Fibroblast of lung (primary cell): ENCODE results near the gene APOL2. TPM values are rescaled to one million over a fixed set of nuclear protein-coding genes. Genes with fewer than 3 reads are reported as not detected.

Experiments
- DNase-seq, 2 donors: peaks; one replicate each; pipeline versions ENCODE4 v3.0.0 to v3.0.0-alpha.2; 2010; ENCODE audit warnings: low read depth in 2 of 2
- H2AFZ ChIP-seq: 2 replicates; pipeline ENCODE4 v1.5.1; 2012; ENCODE audit warnings: low read length, control low read depth, inconsistent platforms
- H3K27ac ChIP-seq: 2 replicates; pipeline ENCODE4 v1.5.1; 2011; ENCODE audit warnings: low read length, control low read depth; ENCODE audit not compliant: insufficient read depth
- H3K27me3 ChIP-seq: 2 replicates; pipeline ENCODE4 v1.5.1; 2011; ENCODE audit warnings: mild to moderate bottlenecking, low read length; ENCODE audit not compliant: control insufficient read depth, insufficient read depth
- H3K36me3 ChIP-seq: 2 replicates; pipeline ENCODE4 v1.5.1; 2011; ENCODE audit warnings: low read length; ENCODE audit not compliant: control insufficient read depth, insufficient read depth
- H3K4me1 ChIP-seq: 2 replicates; pipeline ENCODE4 v1.5.1; 2011; ENCODE audit warnings: low read length; ENCODE audit not compliant: control insufficient read depth, insufficient read depth; ENCODE audit errors: extremely low read depth
- H3K4me2 ChIP-seq: 2 replicates; pipeline ENCODE4 v1.5.1; 2011; ENCODE audit warnings: low read length, control low read depth; ENCODE audit not compliant: insufficient read depth; ENCODE audit errors: extremely low read depth
- H3K4me3 ChIP-seq, 4 experiments: fragments of 200-600 bp in 1 of 4; sonication (generic) in 1 of 4; replicated peaks in 1 of 4; 2 replicates each; pipeline ENCODE4 v1.5.1; 2011 to 2016; ENCODE audit warnings: low read length in 4 of 4, low read depth in 3 of 4, mild to moderate bottlenecking in 3 of 4, control low read depth in 2 of 4, inconsistent platforms in 1 of 4, mixed read lengths in 1 of 4; ENCODE audit not compliant: insufficient read depth in 1 of 4; ENCODE audit errors: control extremely low read depth in 1 of 4
- H3K79me2 ChIP-seq: 2 replicates; pipeline ENCODE4 v1.5.1; 2012; ENCODE audit warnings: mild to moderate bottlenecking, low read length, inconsistent platforms; ENCODE audit not compliant: control insufficient read depth, insufficient read depth
- H3K9ac ChIP-seq: 2 replicates; pipeline ENCODE4 v1.5.1; 2011; ENCODE audit warnings: mild to moderate bottlenecking, low read length, control low read depth; ENCODE audit not compliant: insufficient read depth
- H3K9me3 ChIP-seq: 2 replicates; pipeline ENCODE4 v1.5.1; 2012; ENCODE audit warnings: low read depth, low read length; ENCODE audit not compliant: control insufficient read depth, insufficient read depth
- H4K20me1 ChIP-seq: 2 replicates; pipeline ENCODE4 v1.5.1; 2011; ENCODE audit warnings: low read length; ENCODE audit not compliant: control insufficient read depth, insufficient read depth; ENCODE audit errors: extremely low read depth
- CTCF ChIP-seq, 2 donors: IDR thresholded peaks in 1 of 2; conservative IDR thresholded peaks in 1 of 2; 1 replicate in 1 of 2; 2 replicates in 1 of 2; pipeline ENCODE4 v1.5.1; 2011 to 2012; ENCODE audit warnings: low read length in 2 of 2, control low read depth in 1 of 2, inconsistent platforms in 1 of 2, low read depth in 1 of 2, mild to moderate bottlenecking in 1 of 2
- EZH2 ChIP-seq: IDR thresholded peaks from 2 replicates; pipeline ENCODE4 v1.5.1; 2012; ENCODE audit warnings: low read length, control low read depth, mild to moderate bottlenecking; ENCODE audit errors: missing control alignments
- polyA plus RNA-seq, 2 donors: library from polyadenylated mRNA; depleted of rRNA in 1 of 2; stranded (reverse) in 1 of 2; unstranded in 1 of 2; fragments of >200 nt; gene quantifications; 2 replicates each; pipeline ENCODE4 v1.2.1, GENCODE V29; 2011 to 2012; ENCODE audit warnings: missing spikeins in 1 of 2
- total RNA-seq: library from RNA; depleted of rRNA; stranded (reverse); fragments of >200 nt; gene quantifications from 2 replicates; pipeline ENCODE4 v1.2.1, GENCODE V29; 2014

The APOL2 gene
- total and polyA plus RNA-seq, 2 donors (not counting 1 experiment from before 2014, with no cell fraction given) = 38.0 to 49.5 TPM

GRCh38 chr22:36227806-36228205, 11.5 kb downstream of the APOL2 start:
- Histone ChIP-seq H3K9ac (no peak overlapping the region), H3K4me3 (no peak overlapping the region), H3K4me2 (no peak overlapping the region), H3K36me3 (peaks cover 8% of the 10 kb centered on the region), H4K20me1 (no peaks in the 10 kb centered on the region), H2AFZ (no peak overlapping the region), H3K27ac (no peak overlapping the region), H3K4me1 (no peaks in the 10 kb centered on the region), H3K9me3 (no peaks in the 10 kb centered on the region), H3K27me3 (no peaks in the 10 kb centered on the region), H3K79me2 (no peaks in the 10 kb centered on the region)
- DNase-seq = no peak
- no peak for TF ChIP-seq EZH2
- TF ChIP-seq CTCF (conservative IDR thresholded peaks at IDR 0.05 in 1 of 2, IDR thresholded peaks at IDR 0.05 in 1 of 2; ENCODE audit: low read depth in 1 of 2, low read length in 2 of 2) = no peak

- DNase-seq = no peak
- no peaks in the 10 kb centered on the region for H4K20me1 ChIP-seq
- H3K79me2 ChIP-seq = no peaks in the 10 kb centered on the region
- peaks cover 8% of the 10 kb centered on the region for H3K36me3 ChIP-seq
- no peaks in the 10 kb centered on the region for H3K9me3 ChIP-seq
- H3K27ac ChIP-seq = no peak overlapping the region
- no peak overlapping the region for H3K4me3 ChIP-seq
- H3K4me2 ChIP-seq = no peak overlapping the region
- H2AFZ ChIP-seq = no peak overlapping the region
- H3K4me1 ChIP-seq = no peaks in the 10 kb centered on the region
- H3K27me3 ChIP-seq = peaks cover 2% of the 10 kb centered on the region
- no peak for TF ChIP-seq CTCF (conservative IDR thresholded peaks at IDR 0.05 in 1 of 2, IDR thresholded peaks at IDR 0.05 in 1 of 2; ENCODE audit: low read depth in 1 of 2, low read length in 2 of 2)
- no peak for TF ChIP-seq EZH2
- no peak overlapping the region for H3K9ac ChIP-seq
These were observed 11.9 kb downstream of the APOL2 start for GRCh38 chr22:36227396-36227795.

GRCh38 chr22:36226189-36226588, 13.1 kb downstream of the APOL2 start:
- no peaks in the 10 kb centered on the region for H3K4me1 ChIP-seq
- peaks cover 2% of the 10 kb centered on the region for H3K27me3 ChIP-seq
- H3K4me3 ChIP-seq = no peak overlapping the region
- no peaks in the 10 kb centered on the region for H3K79me2 ChIP-seq
- H3K4me2 ChIP-seq = no peak overlapping the region
- no peak overlapping the region for H3K9ac ChIP-seq
- no peak overlapping the region for H2AFZ ChIP-seq
- no peaks in the 10 kb centered on the region for H4K20me1 ChIP-seq
- H3K9me3 ChIP-seq = no peaks in the 10 kb centered on the region
- no peak for TF ChIP-seq EZH2
- no peak for TF ChIP-seq CTCF (conservative IDR thresholded peaks at IDR 0.05 in 1 of 2, IDR thresholded peaks at IDR 0.05 in 1 of 2; ENCODE audit: low read depth in 1 of 2, low read length in 2 of 2)
- H3K36me3 ChIP-seq = peaks cover 6% of the 10 kb centered on the region
- no peak overlapping the region for H3K27ac ChIP-seq
- no peak for DNase-seq
